Effector memory CD8-positive, alpha-beta T cell (primary cell): ENCODE results near the gene RPN2.
A peak's percentile ranks its signal among the peaks of the same experiment; 100 is the strongest.

Experiments
- ATAC-seq: fragments of 150-1000 bp; cut with Tn5 transposase; replicated peaks from 2 replicates; pipeline ENCODE4 v1.10.0; 2021; ENCODE audit warnings: mild to moderate bottlenecking, moderate library complexity
- DNase-seq, 3 experiments: peaks; one replicate each; pipeline ENCODE4 v3.0.0; 2021
- H3K27ac Mint-ChIP-seq, 2 donors: one replicate each; pipeline ENCODE4 v1.8.0; 2022; ENCODE audit warnings: mild to moderate bottlenecking in 2 of 2, mixed read lengths in 2 of 2, moderate library complexity in 2 of 2
- H3K27me3 Mint-ChIP-seq, 2 donors: one replicate each; pipeline ENCODE4 v1.8.0; 2022; ENCODE audit warnings: mixed read lengths in 2 of 2
- H3K36me3 Mint-ChIP-seq: one replicate; pipeline ENCODE4 v1.8.0; 2022; ENCODE audit warnings: mild to moderate bottlenecking, moderate library complexity, mixed read lengths; ENCODE audit not compliant: insufficient read depth
- H3K4me1 Mint-ChIP-seq, 2 donors: one replicate each; pipeline ENCODE4 v1.8.0; 2022; ENCODE audit warnings: low read depth in 2 of 2, mixed read lengths in 2 of 2
- H3K4me3 Mint-ChIP-seq, 2 donors: one replicate each; pipeline ENCODE4 v1.8.0; 2022; ENCODE audit warnings: mild to moderate bottlenecking in 2 of 2, mixed read lengths in 2 of 2, moderate library complexity in 2 of 2
- H3K9me3 Mint-ChIP-seq, 2 donors: one replicate each; pipeline ENCODE4 v1.8.0; 2022; ENCODE audit warnings: mixed read lengths in 2 of 2

RPN2 gene

GRCh38 chr20:37245216-37246150 is 66.4 kb downstream of the RPN2 start:
- Mint-ChIP-seq H3K4me3 (no peak overlapping the region), H3K27me3 (no peaks in the 10 kb centered on the region), H3K4me1 (no peaks in the 10 kb centered on the region), H3K9me3 (no peaks in the 10 kb centered on the region), H3K36me3 (peaks cover 41% of the 10 kb centered on the region), H3K27ac (peak overlapping the region in 1 of 2 donors; percentile 10)
- no peak for DNase-seq
- no peak for ATAC-seq

- ATAC-seq: no peak
- DNase-seq: no peak
- H3K27ac Mint-ChIP-seq: no peak overlapping the region
- no peaks in the 10 kb centered on the region for H3K27me3 Mint-ChIP-seq
- H3K9me3 Mint-ChIP-seq: no peaks in the 10 kb centered on the region
- H3K4me3 Mint-ChIP-seq: no peak overlapping the region
- peaks cover 28% of the 10 kb centered on the region for H3K36me3 Mint-ChIP-seq
- no peaks in the 10 kb centered on the region for H3K4me1 Mint-ChIP-seq
Measured at GRCh38 chr20:37246736-37247135, 67.6 kb downstream of the RPN2 start.

GRCh38 chr20:37247547-37247946 is 68.4 kb downstream of the RPN2 start:
- no peaks in the 10 kb centered on the region for H3K27me3 Mint-ChIP-seq
- no peak overlapping the region for H3K4me3 Mint-ChIP-seq
- no peaks in the 10 kb centered on the region for H3K4me1 Mint-ChIP-seq
- peaks cover 20% of the 10 kb centered on the region for H3K36me3 Mint-ChIP-seq
- H3K27ac Mint-ChIP-seq: no peak overlapping the region
- ATAC-seq (no peak), DNase-seq (no peak)
- no peaks in the 10 kb centered on the region for H3K9me3 Mint-ChIP-seq

GRCh38 chr20:37249304-37249703 is 70.2 kb downstream of the RPN2 start:
- Mint-ChIP-seq H3K36me3 (peaks cover 5% of the 10 kb centered on the region), H3K27me3 (peaks cover 0 to 9% of the 10 kb centered on the region in 2 donors), H3K4me1 (no peaks in the 10 kb centered on the region), H3K4me3 (no peak overlapping the region), H3K27ac (no peak overlapping the region), H3K9me3 (no peaks in the 10 kb centered on the region)
- no peak for ATAC-seq
- DNase-seq: no peak

- H3K9me3 Mint-ChIP-seq: no peaks in the 10 kb centered on the region
Measured at GRCh38 chr20:37251825-37252477, 72.8 kb downstream of the RPN2 start.

DNA sequence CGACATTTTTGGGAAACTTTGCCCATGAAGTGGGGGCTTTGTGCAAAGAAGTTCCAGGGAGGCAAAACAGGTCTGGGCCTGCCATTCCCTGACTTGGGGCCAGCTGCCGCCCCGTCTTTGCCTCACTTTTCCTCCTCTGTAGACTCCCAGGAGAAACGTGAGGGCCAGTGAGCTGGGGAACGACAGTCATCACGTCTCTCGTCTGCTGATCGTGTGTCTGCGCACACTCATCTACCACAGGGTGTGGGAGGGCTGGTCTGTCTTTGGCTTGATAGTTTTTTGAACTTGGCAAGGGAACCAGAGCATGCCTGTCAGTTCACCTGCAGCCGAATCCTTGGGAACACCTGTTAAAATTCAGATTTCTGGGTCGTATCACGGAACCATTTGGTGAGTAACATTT is 74.0 kb downstream of the RPN2 start:
- Mint-ChIP-seq H3K27me3 (peaks cover 0 to 28% of the 10 kb centered on the region in 2 donors), H3K4me3 (no peak overlapping the region), H3K27ac (no peak overlapping the region), H3K36me3 (no peaks in the 10 kb centered on the region), H3K4me1 (no peaks in the 10 kb centered on the region), H3K9me3 (no peaks in the 10 kb centered on the region)
- DNase-seq (no peak), ATAC-seq (no peak)

More at GRCh38 chr20:37251825-37252477, 72.8 kb downstream of the RPN2 start:
- Mint-ChIP-seq H3K27ac (no peak overlapping the region), H3K4me3 (no peak overlapping the region), H3K27me3 (peaks cover 0 to 28% of the 10 kb centered on the region in 2 donors), H3K4me1 (no peaks in the 10 kb centered on the region), H3K36me3 (no peaks in the 10 kb centered on the region)
- no peak for ATAC-seq
- no peak for DNase-seq

DNA sequence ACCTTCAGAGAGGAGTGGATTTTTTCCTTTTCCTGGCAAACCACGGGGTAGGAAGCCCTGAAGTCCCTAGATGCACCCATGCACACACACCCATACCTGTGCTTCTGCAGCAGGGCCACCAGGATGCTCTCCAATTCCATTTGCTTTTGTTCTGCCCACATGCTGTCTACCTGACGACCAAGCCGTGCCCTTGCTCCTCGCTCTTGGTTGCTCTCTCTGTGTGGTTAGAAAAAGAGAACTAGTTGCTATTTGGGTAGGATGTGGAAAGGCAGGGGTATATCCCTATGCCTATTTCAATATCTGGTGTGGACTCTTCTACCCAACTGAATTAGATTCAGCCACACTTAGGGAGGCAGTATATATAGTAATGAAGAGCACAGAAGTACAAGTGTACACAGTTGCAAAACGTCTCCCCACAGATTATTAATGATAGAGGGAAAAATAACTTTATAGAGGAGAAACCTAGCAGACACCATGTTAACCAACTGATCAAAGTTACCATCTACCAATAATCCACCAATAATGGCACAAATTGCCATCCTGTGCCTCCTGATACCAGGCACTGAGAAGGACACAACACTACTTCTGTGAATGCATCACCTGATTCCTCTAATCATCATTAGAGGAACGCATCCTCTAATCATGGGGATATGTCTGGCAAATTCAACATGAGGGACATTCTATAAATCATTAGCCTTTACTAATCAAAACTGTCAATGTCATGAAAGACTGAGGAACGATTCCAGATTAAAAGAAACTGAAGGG is 75.2 kb downstream of the RPN2 start:
- Mint-ChIP-seq H3K27ac (no peak overlapping the region), H3K9me3 (no peaks in the 10 kb centered on the region), H3K4me3 (no peak overlapping the region), H3K36me3 (no peaks in the 10 kb centered on the region), H3K27me3 (peaks cover 0 to 39% of the 10 kb centered on the region in 2 donors), H3K4me1 (no peaks in the 10 kb centered on the region)
- DNase-seq (no peak), ATAC-seq (no peak)

- Mint-ChIP-seq H3K36me3 (peaks cover 2% of the 10 kb centered on the region), H3K4me3 (no peak overlapping the region), H3K9me3 (no peaks in the 10 kb centered on the region), H3K4me1 (no peaks in the 10 kb centered on the region), H3K27me3 (peaks cover 17 to 57% of the 10 kb centered on the region in 2 donors), H3K27ac (no peak overlapping the region)
- ATAC-seq (no peak), DNase-seq (no peak)
Measured at GRCh38 chr20:37256286-37256685, 77.2 kb downstream of the RPN2 start.

DNA sequence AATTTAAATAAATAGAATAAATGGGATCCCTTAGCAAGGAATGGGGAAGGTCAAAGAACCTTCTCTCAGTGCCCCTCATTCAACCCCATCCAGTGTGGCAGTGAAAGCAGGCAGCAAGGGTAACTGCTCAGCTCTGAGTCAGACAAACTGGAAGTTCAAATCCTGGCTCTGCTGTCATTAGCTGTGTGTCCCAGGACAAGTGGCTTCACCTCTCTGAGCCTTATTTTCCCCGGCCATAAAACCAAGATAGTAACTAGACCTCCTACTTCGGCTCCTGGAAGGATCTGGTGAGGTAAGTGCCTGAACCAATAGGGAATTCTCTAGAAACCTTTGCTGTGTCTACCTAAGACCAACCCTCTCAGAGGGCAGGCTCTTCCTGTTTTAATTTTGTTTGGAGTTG is 78.4 kb downstream of the RPN2 start:
- Mint-ChIP-seq H3K9me3 (no peaks in the 10 kb centered on the region), H3K36me3 (peaks cover 2% of the 10 kb centered on the region), H3K4me3 (no peak overlapping the region)

DNA sequence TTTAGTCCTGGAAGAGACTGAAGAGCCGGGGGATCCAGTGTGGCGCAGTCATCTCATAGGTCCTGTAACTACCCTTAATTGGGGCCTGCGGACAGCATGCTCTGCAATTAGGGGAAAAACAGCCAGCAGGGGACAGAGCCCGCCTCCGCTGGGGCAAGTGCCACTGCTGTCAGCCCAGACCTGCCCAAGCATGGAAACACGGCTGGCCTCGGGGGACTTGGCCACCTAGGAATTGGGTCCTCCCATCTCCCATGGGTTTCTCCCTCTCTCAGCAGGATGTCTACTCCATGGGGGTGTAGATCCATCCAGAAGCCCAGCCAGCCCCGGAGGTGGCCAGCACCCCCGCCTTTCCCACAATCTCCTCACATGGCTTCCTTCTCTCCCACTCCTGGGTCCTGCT is 78.9 kb downstream of the RPN2 start:
- Mint-ChIP-seq H3K27ac (no peak overlapping the region), H3K9me3 (no peaks in the 10 kb centered on the region), H3K4me1 (no peaks in the 10 kb centered on the region), H3K27me3 (peaks cover 29 to 73% of the 10 kb centered on the region in 2 donors), H3K4me3 (no peak overlapping the region), H3K36me3 (peaks cover 2% of the 10 kb centered on the region)
- DNase-seq: no peak
- no peak for ATAC-seq

More for the DNA sequence above, 78.4 kb downstream of the RPN2 start:
- DNase-seq (no peak), ATAC-seq (no peak)
- peaks cover 27 to 69% of the 10 kb centered on the region in 2 donors for H3K27me3 Mint-ChIP-seq
- H3K27ac Mint-ChIP-seq: no peak overlapping the region
- no peaks in the 10 kb centered on the region for H3K4me1 Mint-ChIP-seq

GRCh38 chr20:37259031-37259430 is 79.9 kb downstream of the RPN2 start:
- Mint-ChIP-seq H3K4me3 (no peak overlapping the region), H3K36me3 (peaks cover 2% of the 10 kb centered on the region), H3K27me3 (peaks cover 29 to 67% of the 10 kb centered on the region in 2 donors), H3K9me3 (no peaks in the 10 kb centered on the region), H3K27ac (no peak overlapping the region), H3K4me1 (no peaks in the 10 kb centered on the region)
- DNase-seq (no peak), ATAC-seq (no peak)

- no peak overlapping the region for H3K27ac Mint-ChIP-seq
- DNase-seq: no peak
- H3K9me3 Mint-ChIP-seq: no peaks in the 10 kb centered on the region
- no peaks in the 10 kb centered on the region for H3K4me1 Mint-ChIP-seq
- peaks cover 2% of the 10 kb centered on the region for H3K36me3 Mint-ChIP-seq
- no peak for ATAC-seq
- no peak overlapping the region for H3K4me3 Mint-ChIP-seq
- H3K27me3 Mint-ChIP-seq: peaks cover 29 to 60% of the 10 kb centered on the region in 2 donors
Measured at GRCh38 chr20:37259865-37260264, 80.7 kb downstream of the RPN2 start.

GRCh38 chr20:37260923-37261322 is 81.8 kb downstream of the RPN2 start:
- no peaks in the 10 kb centered on the region for H3K9me3 Mint-ChIP-seq
- H3K4me1 Mint-ChIP-seq: no peaks in the 10 kb centered on the region
- no peak overlapping the region for H3K27ac Mint-ChIP-seq
- H3K27me3 Mint-ChIP-seq: peaks cover 29 to 56% of the 10 kb centered on the region in 2 donors
- no peak overlapping the region for H3K4me3 Mint-ChIP-seq
- peaks cover 2% of the 10 kb centered on the region for H3K36me3 Mint-ChIP-seq
- DNase-seq: no peak
- ATAC-seq: no peak
